Posterior vena cava (tissue), 2 donors: ENCODE measurements around the gene WWOX. TPM values are rescaled to one million over a fixed set of nuclear protein-coding genes. Genes with fewer than 3 reads are reported as not detected.

Source experiments
- DNase-seq: peaks from one replicate; pipeline ENCODE4 v3.0.0-alpha.2; 2020; ENCODE audit warnings: low spot score
- intact Hi-C, 2 donors: fragments of 100-400 bp; cut with DNase I; formaldehyde crosslinking; loops; one replicate each; pipeline versions ENCODE4 v1.14.1 to v1.14.2; 2022 to 2023
- total RNA-seq, 2 donors: library from RNA; stranded (reverse); fragmentation: NEBNext Ultra II Directional; extraction: Animal tissue kit (Norgen Biotek cat#: 25700); gene quantifications; one replicate each; pipeline ENCODE4 v1.2.1, GENCODE V29; 2021
- donor health status: DM: yes; HTN: yes; CAD: no.
- donor health status: DM: yes; HTN: yes; CAD: no.

WWOX gene
- total RNA-seq, 2 donors from 2014 or later = 12.5 to 16.9 TPM

- intact Hi-C loops = no loop called here
- DNase-seq = no peak
Measured at GRCh38 chr16:78620291-78620690, 520.8 kb downstream of the WWOX start.

DNA sequence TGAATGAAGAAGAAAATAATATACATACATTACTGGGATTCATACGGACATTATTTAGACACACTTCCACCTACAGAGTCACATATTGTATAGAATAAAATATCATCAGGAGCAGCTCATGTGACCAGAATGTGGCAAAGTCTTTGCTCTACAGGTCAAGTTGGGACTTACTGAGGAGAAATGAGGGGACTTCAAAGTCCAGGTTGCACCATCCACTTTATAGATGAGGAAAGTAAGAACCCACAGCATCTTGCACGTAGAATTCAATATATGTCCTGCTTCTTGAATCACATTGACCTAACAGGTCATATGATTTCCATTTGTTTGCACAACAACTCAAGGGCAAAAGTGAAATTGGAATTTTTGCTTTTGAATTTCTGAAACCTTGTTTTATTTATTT lies 524.3 kb downstream of the WWOX start:
- intact Hi-C loops = no loop called here
- no peak for DNase-seq

- DNase-seq = no peak
Measured at GRCh38 chr16:78624366-78624765, 524.9 kb downstream of the WWOX start.

DNA sequence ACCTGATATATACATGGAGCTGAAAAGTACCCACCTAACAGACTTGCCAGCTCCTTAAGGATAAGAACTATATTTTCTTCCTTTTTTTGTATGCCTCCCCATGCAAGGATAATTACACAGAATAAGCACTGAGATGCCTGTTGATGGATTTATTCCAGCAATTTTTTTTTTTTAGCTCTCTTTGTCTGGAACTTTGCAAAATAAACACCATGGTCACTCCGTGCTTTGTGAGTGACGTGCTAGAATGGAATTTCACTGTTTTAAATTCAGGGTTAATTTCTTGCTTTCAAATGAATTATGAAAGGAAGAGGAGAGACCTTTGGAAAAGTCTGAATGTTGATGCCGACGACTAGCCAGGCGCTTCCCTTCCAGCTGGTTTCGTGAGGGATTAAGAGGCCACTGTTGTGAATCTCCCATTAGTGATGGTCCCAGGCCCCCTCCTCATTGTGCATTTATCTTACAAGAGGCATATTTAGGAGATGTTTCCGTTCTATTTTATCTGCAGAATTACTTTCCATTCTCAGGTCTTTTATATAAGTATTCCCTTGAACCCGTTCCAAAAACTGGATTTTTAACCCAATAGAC lies 529.1 kb downstream of the WWOX start:
- intact Hi-C loops = no loop called here
- DNase-seq = no peak

More at GRCh38 chr16:78624366-78624765, 524.9 kb downstream of the WWOX start:
- intact Hi-C loops = no loop called here

DNA sequence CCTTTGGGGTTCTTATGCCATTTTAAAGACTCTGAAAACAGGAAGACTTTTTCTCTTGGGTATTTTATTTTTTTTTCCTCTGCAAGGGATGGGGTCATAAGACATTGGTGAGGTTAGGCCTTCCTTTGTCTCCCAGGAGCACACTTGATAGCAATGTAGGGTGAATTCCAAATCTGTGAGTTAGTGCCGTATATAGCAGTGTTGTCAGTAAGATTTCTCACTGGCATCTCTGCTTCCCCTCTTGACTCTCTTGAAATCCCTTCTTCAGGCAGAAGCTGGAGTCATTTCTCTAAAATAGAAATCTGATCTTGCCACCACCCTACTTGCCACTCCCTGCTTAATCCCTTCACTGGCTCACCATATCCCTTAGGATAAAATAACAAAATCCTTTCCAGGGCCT lies 529.7 kb downstream of the WWOX start:
- intact Hi-C loops = no loop called here
- DNase-seq = no peak

- no peak for DNase-seq
- intact Hi-C loops = no loop called here
Measured at GRCh38 chr16:78630102-78630501, 530.6 kb downstream of the WWOX start.

GRCh38 chr16:78633551-78633950 lies 534.1 kb downstream of the WWOX start:
- DNase-seq = no peak
- intact Hi-C loops = no loop called here

GRCh38 chr16:78635807-78636206 lies 536.4 kb downstream of the WWOX start:
- DNase-seq = no peak
- intact Hi-C loops = no loop called here

DNA sequence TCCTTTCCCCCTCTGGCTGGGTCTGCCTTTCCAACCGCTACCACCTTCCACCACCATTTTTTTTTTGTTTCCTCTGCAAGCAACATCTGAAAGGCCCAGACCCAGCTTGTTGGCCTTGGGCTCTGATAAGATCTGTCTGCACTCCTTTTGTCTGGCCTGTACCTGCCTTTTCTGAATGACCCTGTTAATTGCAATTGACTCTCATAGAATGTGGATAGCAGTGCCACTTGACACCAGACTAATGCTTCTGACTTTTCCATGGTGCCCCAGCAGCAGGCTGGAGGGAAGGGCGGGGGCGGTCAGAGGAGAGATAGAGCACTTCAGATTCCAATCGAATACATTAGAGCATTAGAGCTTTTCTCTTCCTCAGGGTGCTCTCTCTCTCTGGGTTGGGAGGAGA lies 538.9 kb downstream of the WWOX start:
- intact Hi-C loops = no loop called here
- DNase-seq = no peak

DNA sequence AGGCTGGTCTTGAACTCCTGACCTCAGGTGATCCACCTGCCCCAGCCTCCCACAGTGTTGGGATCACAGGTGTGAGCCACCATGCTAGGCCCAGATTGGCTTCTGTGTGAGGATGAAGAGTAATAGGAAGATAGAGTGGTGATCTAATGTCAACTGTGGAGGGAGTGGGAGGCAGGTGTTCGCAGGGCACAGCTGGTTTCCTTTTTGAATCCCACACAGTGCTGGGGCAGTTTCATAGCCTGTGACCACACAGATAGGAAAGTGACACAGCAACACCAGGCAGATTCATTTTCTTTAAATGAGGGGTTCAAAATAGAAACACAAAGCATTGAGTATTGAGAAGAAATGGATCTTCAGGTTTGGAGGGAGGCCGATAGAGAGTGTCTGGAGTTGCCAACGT lies 540.3 kb downstream of the WWOX start:
- DNase-seq = no peak
- intact Hi-C loops = no loop called here

- intact Hi-C loops = no loop called here
- DNase-seq = no peak
Measured at GRCh38 chr16:78640886-78641285, 541.4 kb downstream of the WWOX start.

DNA sequence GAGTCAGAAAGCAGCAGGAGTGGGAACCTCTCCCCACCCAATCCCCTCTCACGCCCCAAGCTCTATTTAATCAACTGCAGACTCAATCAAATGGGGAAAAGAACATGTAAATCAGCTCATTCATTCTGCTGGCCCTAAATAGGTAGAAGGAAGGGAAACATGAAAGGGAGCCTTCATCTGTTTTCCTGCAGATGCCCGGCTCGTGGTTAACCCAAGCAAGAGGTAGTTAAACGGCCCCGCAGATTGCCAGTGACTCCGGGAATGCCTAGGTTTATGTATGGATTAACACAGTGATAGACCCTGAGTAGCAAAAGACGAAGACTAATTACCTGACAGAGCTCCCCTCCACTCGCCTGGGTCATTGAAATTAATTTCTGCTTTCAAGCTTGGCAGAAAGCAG lies 542.0 kb downstream of the WWOX start:
- no peak for DNase-seq
- intact Hi-C loops = no loop called here

DNA sequence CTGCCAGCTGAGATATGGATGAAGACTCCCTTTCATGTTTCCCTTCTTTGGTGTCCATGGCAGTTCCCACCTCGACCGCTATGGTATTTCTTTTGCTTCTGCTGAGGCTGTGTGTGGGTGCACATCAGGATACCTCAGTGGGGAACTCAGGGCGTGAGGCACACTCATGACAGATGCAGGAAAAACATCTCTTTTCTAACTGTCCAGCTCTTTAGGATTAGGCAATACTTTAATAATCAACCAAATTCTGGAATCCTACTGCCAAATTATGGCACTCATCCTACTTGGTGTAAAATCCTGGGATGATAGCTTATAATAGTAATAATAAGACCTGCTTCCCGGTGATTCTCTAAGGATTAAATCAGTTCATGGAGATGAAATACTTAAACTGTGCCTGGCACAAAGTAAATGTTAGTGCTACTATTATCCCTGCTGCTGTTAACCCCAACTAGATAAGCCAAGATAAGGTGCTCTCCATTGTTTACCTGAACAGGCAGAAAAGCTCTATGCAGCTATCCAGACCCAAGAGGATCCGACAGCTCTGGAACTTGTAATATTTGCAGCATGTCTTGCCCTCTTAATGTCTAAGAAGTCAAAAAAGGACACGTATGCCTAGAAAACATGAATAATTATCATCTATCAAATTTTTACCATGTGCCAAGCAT lies 543.3 kb downstream of the WWOX start:
- no peak for DNase-seq
- intact Hi-C loops = no loop called here

GRCh38 chr16:78645657-78646056 lies 546.2 kb downstream of the WWOX start:
- no peak for DNase-seq
- intact Hi-C loops = no loop called here

DNA sequence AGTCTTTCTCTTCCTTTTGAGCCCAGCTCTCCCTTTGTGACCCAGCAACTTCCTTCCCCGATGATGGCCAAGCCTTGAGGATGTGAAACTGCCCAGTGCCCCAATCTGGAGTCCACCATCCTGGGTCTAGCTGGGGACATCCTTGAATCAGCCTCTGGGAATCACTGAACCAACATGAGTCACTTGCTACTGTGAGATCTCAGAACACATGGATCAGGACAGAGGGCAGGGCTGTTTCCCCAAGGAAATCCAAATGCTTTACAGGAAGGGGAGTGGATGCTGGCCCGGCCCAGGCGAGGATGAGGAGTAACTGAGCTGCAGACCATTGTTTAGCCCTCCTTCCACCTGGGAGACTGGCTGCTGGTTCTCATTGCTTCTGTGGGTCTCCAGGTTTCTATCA lies 547.6 kb downstream of the WWOX start:
- intact Hi-C loops = no loop called here
- no peak for DNase-seq

DNA sequence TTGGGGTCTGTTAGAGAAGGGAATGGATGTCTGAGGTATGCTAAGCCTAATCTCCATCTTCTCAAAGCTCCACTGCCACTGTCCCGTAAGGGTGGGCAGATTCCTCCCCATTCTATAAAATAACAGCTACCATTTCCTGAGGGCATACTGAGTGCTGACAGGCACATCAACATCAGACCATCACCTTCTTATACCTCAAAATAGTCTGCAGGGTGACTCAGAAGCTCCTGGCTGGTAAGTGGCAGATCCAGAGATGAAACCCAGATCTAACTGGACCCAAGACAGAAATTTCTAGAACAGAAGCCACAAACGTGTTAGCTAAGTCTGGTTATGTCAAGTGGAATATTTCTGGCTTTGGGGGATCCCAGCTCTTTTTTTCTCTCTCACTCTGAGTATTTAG lies 548.0 kb downstream of the WWOX start:
- intact Hi-C loops = no loop called here
- DNase-seq = no peak

DNA sequence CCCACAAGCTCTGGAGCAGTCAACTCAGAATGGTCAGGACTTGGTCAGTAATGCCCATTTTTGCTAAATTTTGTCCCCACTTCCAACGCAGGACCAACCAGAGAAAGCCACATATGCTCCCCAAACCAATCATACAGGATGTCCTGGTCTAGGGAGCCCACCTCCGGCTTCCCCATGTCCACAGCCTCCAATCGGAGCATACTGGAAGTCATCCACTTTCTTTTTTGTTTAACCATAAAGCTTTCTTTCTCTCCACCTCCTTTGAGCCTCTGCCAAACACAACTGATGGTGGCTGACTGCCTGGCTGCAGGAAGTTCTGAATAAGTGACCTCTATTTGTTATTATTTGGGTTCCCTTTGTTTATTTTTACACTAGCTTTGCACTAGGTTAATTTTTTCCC lies 549.1 kb downstream of the WWOX start:
- intact Hi-C loops = no loop called here
- no peak for DNase-seq

GRCh38 chr16:78650339-78651074 lies 551.1 kb downstream of the WWOX start:
- no peak for DNase-seq
- intact Hi-C loops = no loop called here

GRCh38 chr16:78654929-78655328 lies 555.5 kb downstream of the WWOX start:
- no peak for DNase-seq
- intact Hi-C loops = no loop called here

GRCh38 chr16:78655331-78656113 lies 556.1 kb downstream of the WWOX start:
- no peak for DNase-seq
- intact Hi-C loops = no loop called here
